ENCODE results near the gene USP32.

Gene USP32

GRCh38 chr17:60149691-60150582 is 242.0 kb downstream of the USP32 start, which contains the start of gene CA4:
CA4 (plus strand) TSS chr17:60149973; CDS start chr17:60150035, 62 bp downstream.
- no peak for DNase-seq

DNA sequence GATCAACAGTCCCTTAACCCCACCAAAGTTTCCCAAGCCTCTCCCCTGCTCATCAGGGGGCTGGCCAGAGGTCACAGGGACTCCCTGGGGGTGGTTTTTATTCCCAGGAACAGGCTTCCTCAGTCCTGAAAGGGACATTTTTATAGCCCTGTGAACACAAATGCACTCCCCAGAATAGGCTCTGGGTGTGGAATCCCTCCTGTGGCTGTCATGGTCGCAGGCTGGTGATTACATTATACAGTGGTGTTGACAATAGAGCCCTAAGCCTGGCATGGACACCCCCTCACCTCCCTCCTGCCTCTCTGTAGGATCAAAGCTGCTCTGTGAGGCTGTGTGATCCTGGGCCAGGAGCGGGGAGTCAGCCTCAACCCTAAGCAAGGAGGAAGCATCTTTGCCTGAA is 243.6 kb downstream of the USP32 start:
- DNase-seq = no peak

DNA sequence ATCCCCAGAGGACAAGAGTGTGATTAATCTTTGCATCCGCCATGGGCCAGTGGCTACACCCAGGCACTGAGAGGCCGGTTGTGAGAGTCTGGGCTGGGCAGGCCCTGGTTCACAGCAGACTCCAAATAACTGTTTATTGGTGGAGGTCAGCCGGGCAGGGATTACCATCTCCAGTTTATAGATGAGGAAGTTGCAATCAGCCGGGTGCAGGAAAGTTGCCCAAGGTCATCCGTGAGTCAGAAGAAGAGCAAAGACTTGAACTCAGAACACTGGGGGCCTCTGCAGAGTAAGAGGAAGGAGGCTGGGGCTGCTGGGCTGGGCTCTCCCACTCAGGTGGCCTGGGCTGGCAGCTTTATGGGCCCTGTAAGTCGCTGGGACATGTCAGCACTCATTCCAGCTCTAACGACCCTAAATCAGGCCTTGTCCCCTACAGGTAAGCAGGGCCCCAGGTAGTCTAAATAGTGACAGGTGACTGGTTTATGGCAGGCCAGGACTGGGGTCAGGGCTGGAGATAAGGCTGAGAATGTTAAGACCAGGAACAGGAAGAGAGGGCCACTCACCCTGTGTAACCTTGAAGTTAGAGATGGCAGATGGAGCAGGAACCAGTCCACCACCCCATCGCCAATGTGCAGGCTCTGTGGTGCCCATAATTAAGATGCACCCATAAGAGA is 244.2 kb downstream of the USP32 start:
- DNase-seq = no peak

DNA sequence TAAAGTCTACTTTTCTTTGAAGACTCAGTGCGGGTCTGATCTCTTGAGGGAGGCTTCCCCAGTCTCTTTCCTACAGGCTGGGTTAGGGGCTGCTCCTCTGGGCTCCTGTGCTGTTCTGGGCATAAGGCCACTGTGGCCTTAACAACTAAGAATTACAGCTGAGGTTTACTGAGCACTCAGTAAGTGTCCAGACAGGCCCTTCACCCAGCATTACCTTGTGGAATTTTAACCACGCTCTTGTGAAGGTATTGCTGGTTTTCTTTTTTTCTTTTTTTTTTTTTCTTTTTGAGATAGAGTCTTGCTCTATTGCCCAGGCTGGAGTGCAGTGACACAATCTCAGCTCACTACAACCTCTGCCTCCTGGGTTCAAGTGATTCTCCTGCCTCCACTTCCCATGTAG is 245.7 kb downstream of the USP32 start:
- DNase-seq = no peak

DNA sequence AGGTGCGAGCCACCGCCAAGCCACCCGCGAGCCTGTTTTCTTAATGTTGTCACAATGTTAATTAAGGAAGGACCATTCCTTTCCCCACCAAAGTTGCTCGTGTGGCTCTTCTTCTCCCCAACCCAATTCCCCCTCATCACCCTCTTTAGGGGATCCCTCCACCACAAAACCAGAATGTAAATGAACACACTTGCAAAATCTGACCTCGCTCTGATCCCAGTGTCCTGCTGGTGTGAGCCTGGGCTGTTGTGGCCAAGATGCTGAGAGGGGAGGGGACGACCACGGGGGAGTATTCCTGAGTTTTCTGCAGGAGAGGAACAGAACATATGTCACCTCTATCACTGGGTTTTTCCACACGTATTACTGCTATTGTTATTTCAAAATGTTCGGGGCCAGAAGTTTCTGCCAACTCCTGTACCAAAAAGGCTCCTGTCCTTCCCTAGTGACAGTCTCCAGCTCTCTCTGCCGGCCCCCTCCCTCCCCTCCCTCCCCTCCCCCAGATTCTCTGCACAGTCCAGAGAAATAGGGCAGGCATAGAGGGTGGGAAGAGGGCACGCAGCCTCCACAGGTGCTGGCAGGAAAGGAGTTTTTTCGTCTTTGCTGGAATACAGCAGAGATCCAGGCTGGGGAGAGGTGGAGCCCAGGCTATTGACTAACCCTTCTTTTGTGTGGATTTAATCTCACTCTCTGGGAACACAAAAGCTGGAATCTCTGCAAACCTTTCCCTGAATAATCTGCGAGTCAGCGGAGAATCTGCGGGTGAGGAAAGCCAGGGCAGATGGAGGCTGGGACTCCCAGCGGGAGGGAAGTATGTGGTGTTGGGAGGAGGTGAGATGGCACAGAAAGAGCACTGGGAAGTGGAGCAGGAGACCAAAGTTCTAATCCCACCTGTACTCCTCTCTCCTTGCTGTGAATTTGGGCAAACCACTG is 246.7 kb downstream of the USP32 start:
- no peak for DNase-seq

GRCh38 chr17:60142872-60143499 is 248.9 kb downstream of the USP32 start:
- peak; percentile 85 to 88 for DNase-seq

DNA sequence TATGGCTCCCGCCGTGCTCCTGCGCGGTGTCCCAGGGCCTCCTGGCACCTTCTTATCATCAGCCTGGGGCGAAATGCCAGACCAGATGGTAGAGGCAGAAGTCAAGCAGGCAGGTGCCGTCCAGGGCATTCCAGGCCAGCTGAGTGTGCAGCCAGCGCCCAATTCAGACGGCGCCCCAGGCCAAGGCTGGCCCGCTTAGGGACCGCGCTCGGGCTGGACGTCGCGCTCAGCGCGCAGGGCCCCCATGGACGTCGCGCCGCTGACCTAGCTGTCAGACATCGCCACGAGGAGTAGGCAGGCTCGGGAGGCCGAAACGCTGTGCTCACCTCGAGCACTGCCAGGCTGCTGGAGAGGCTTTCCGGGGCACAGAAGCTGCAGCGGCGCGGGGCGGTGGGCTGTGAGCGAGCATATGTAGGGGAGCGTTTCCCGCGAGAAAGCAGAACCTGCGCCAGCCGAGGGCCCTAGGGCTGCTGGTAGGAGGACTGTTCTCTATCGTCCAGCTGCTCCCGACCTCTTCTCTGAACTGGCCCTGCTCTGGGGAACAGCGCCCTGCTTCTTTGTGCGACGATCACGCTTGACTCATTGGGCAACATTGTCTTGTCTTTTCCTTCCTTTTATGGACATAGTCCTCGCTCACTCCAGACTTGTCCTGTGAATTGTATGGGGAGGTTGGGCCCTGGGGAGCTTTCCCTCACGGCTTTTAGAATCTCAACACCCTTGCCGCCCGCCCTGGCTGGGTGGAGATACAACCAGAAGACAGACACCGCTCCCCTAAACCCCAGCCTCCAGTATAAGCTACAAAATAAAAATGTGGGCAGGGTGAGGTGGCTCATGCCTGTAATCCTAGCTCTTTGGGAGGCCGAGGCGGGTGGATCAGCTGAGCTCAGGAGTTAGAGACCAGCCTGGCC is 250.6 kb downstream of the USP32 start:
- no peak for DNase-seq

- DNase-seq = peak; percentile 76
Observed at GRCh38 chr17:60139438-60140285, 252.3 kb downstream of the USP32 start.

DNA sequence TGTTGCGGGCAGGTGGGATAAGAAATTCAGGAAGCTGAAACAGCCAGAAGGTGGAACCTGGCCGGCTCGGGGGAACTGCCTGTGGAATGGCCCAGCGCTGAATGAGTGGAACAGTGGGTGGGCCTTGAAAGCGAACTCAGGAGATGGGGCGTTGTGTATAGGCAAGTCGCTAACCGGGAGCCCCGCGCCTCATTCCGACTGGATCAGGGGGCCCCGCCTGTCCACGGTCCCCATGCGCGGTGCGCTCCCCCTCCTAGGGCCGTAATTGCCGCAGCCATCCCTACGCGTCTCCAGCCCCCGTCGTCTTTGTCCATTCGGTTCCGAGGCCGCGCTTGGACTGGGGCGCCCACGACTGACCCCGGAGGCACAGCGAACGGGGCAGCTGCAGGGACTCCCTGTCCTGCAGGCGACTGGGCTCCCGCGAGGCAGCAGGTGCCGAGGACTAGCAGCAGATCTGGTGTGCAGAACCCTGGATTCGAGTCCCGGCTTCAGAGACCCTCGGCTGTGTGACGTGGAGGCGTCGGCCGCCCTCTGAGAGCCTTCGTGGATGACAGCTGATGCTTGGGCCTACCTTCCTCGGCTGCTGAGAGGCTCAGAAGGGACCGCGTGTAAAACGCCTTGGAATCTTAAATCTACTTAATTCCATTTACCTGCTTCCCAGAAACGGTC is 253.0 kb downstream of the USP32 start:
- DNase-seq = no peak

- DNase-seq = no peak
Observed at GRCh38 chr17:60137731-60138130, 254.2 kb downstream of the USP32 start.

DNA sequence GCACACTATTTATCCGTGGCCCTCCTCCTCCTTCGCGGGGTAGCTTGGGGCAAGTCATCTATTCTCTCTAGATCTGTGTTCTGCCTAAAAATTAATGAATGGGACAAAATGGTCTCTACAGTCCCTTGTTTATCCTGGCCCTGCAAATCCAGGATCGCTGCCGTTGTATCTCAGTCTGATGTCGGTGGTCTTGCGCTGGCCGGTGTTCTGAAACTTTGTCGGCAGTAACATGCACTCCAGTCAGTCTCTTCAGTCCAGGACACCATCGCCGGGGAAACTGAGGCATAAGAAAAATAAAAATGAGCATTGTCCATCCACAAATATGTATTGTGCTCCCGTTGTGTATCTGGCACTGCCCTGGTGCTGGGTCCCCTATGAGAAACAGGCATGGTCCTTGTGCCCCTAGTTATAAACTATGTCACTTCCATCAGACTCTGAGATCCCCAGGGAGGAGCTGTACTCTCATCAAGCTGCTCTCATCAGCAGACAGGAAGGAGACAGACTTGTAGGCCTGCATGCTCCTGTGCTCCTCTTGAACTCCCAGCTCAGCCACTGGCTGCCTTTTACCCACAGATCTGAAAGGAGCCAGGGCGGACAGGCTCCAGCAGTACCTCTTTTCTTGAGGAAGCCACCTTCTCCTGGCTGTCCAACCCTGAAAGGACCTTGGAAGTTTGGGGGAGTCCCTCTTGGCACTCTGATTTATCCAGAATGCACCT is 255.8 kb downstream of the USP32 start:
- no peak for DNase-seq

GRCh38 chr17:60135151-60135950 is 256.6 kb downstream of the USP32 start:
- peak; percentile 81 to 85 for DNase-seq

DNA sequence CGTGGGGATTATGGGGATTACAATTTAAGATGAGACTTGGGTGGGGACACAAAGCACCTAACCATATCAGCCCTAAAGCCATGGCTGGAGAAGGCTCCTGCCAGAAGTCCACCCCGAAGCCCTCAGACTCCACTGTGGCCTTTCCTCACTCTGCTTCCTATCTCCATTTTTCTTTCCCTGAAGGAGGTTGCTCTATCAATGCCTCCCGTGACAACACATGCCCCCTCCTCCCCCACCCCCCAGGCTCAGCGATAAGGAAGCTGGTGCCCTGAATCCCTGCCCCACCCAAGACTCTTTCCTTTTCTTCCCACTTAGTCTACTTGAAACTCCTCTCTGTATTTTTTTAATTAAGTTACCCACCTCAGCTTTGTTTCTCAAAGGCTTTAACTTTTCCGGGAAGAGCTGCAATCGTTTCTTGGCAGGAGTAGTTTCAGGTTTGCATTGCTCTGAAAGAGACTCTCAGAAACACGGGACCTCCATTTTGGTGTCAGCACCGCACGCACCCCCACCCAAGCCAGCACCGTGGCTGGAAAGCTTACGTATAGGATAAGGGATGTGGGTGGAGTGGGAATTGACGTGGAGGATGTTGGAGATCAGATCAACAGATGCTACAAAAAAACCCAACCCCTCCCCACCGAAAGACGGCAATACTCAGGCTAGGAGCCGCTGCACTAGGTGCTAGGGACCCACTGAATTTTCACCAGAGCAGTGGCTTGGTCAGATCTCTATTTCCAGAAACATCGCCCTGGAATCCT is 257.4 kb downstream of the USP32 start:
- peak; percentile 13 to 33 for DNase-seq

DNA sequence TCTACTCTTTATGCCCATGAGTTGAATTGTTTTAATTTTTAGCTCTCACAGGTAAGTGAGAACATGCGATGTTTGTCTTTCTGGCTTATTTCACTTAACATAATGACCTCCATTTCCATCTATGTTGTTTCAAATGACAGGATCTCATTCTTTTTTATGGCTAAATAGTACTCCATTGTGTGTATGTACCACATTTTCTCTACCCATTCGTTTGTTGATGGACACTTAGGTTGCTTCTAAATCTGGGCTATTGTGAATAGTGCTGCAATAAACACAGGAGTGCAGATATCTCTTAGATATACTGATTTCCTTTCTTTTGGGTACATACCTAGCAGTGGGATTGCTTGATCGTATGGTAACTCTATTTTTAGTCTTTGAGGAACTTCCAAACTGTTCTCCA is 261.5 kb downstream of the USP32 start:
- no peak for DNase-seq

- DNase-seq = no peak
Observed at GRCh38 chr17:60129164-60129563, 262.8 kb downstream of the USP32 start.

Measured in stimulated activated CD4-positive, alpha-beta T cell treated with anti-CD3 and anti-CD28 coated beads, Interleukin-2, amount 100 ng/mL, for 24 hours (primary cell).